Suprapubic skin (tissue), 4 donors: Measurements from ENCODE around the gene SEZ6L2.

Source experiments
- CTCF ChIP-seq, 2 donors: fragments of 200-600 bp in 1 of 2; fragments of 450-650 bp in 1 of 2; sonication (generic) in 1 of 2; IDR thresholded peaks; one replicate each; pipeline ENCODE4 v1.5.1; 2016 to 2019; ENCODE audit warnings: antibody characterized with exemption in 2 of 2, mild to moderate bottlenecking in 1 of 2, moderate library complexity in 1 of 2
- EP300 ChIP-seq: sonication (generic); formaldehyde crosslinking; IDR thresholded peaks from one replicate; pipeline ENCODE4 v1.6.1; 2017; ENCODE audit warnings: antibody characterized with exemption
- POLR2AphosphoS5 ChIP-seq, 3 donors: sonication (generic); formaldehyde crosslinking; IDR thresholded peaks; one replicate each; pipeline ENCODE4 v1.6.1; 2017; ENCODE audit warnings: antibody characterized with exemption in 3 of 3

GRCh38 chr16:29836623-29837022 is 62.7 kb downstream of the SEZ6L2 start:
- TF ChIP-seq CTCF (IDR thresholded peaks at IDR 0.05) (no peak), POLR2AphosphoS5 (IDR thresholded peaks at IDR 0.05) (no peak), EP300 (no peak)
